HG02870 (cell line): ENCODE results near the gene SMC1B.
"Not testable (repeated sequence)": the region's sequence is repeated elsewhere in the genome, so short reads cannot be mapped to it uniquely, and the experiment has no call there.

Experiments used
- ATAC-seq: cut with Tn5 transposase; IDR thresholded peaks from one replicate; pipeline ENCODE4 v1.9.1; 2021; ENCODE audit warnings: mild to moderate bottlenecking, moderate library complexity; ENCODE audit not compliant: unreplicated experiment

Gene SMC1B

GRCh38 chr22:45421349-45422055 lies 8.1 kb upstream of the SMC1B start:
- ATAC-seq, result no peak

GRCh38 chr22:45420539-45420938 lies 7.1 kb upstream of the SMC1B start:
- no peak for ATAC-seq

GRCh38 chr22:45420011-45420410 lies 6.6 kb upstream of the SMC1B start:
- no peak for ATAC-seq

GRCh38 chr22:45418770-45419138 lies 5.4 kb upstream of the SMC1B start:
- ATAC-seq, result no peak

GRCh38 chr22:45418056-45418769 lies 4.8 kb upstream of the SMC1B start:
- no peak for ATAC-seq

GRCh38 chr22:45413013-45413367 lies 409 bp downstream of the SMC1B start:
- no peak for ATAC-seq

- ATAC-seq, result no peak
Measured at GRCh38 chr22:45407793-45408192, 5.6 kb downstream of the SMC1B start.

GRCh38 chr22:45402466-45402985 lies 10.9 kb downstream of the SMC1B start:
- no peak for ATAC-seq

GRCh38 chr22:45399712-45400445 lies 13.5 kb downstream of the SMC1B start:
- ATAC-seq, result no peak

GRCh38 chr22:45398214-45398613 lies 15.2 kb downstream of the SMC1B start:
- no peak for ATAC-seq

GRCh38 chr22:45397806-45398205 lies 15.6 kb downstream of the SMC1B start:
- ATAC-seq, result no peak

- no peak for ATAC-seq
Measured at GRCh38 chr22:45389546-45389945, 23.9 kb downstream of the SMC1B start.

- no peak for ATAC-seq
Measured at GRCh38 chr22:45381348-45381747, 32.1 kb downstream of the SMC1B start.

GRCh38 chr22:45376703-45377102 lies 36.7 kb downstream of the SMC1B start:
- no peak for ATAC-seq

- ATAC-seq, result no peak
Measured at GRCh38 chr22:45376009-45376408, 37.4 kb downstream of the SMC1B start.

GRCh38 chr22:45373592-45373991 lies 39.8 kb downstream of the SMC1B start:
- not testable (repeated sequence) for ATAC-seq

- no peak for ATAC-seq
Measured at GRCh38 chr22:45366713-45367112, 46.7 kb downstream of the SMC1B start.

GRCh38 chr22:45359627-45360026 lies 53.8 kb downstream of the SMC1B start:
- no peak for ATAC-seq

- ATAC-seq, result no peak
Measured at GRCh38 chr22:45358127-45358526, 55.3 kb downstream of the SMC1B start.

GRCh38 chr22:45357490-45357889 lies 55.9 kb downstream of the SMC1B start:
- ATAC-seq, result no peak

GRCh38 chr22:45353786-45354185 lies 59.6 kb downstream of the SMC1B start:
- ATAC-seq, result no peak

GRCh38 chr22:45352757-45353156 lies 60.6 kb downstream of the SMC1B start:
- ATAC-seq, result not testable (repeated sequence)
